Liver (tissue), 3 donors: ENCODE measurements around the gene UIMC1.
"Not testable (repeated sequence)": the region's sequence is repeated elsewhere in the genome, so short reads cannot be mapped to it uniquely, and the experiment has no call there.

ENCODE experiments used
- EGR1 ChIP-seq, 2 donors: IDR thresholded peaks; 2 replicates each; pipeline ENCODE4 v1.6.1; 2016 to 2018; ENCODE audit warnings: antibody characterized with exemption in 2 of 2, low read depth in 2 of 2
- RXRA ChIP-seq, 2 donors: IDR thresholded peaks; 2 replicates each; pipeline ENCODE4 v1.6.1; 2017 to 2018; ENCODE audit warnings: antibody characterized with exemption in 2 of 2, mild to moderate bottlenecking in 1 of 2
- TAF1 ChIP-seq: conservative IDR thresholded peaks from 2 replicates; pipeline ENCODE4 v1.6.1; 2016; ENCODE audit warnings: antibody characterized with exemption, mild to moderate bottlenecking
- TF ChIP-seq, protein P1 (sequence below): fragments of 150-350 bp; IDR thresholded peaks from 2 replicates; pipeline ENCODE4 v1.5.1; 2017; ENCODE audit warnings: improper control_type of control experiment, low read depth, low read length; ENCODE audit not compliant: missing input control
- TF ChIP-seq, protein P2 (sequence below): IDR thresholded peaks from 2 replicates; pipeline ENCODE4 v1.6.1; 2016; ENCODE audit warnings: antibody characterized with exemption
- donor health status: healthy.
- donor health status: healthy.

- TF ChIP-seq, protein P1, sequence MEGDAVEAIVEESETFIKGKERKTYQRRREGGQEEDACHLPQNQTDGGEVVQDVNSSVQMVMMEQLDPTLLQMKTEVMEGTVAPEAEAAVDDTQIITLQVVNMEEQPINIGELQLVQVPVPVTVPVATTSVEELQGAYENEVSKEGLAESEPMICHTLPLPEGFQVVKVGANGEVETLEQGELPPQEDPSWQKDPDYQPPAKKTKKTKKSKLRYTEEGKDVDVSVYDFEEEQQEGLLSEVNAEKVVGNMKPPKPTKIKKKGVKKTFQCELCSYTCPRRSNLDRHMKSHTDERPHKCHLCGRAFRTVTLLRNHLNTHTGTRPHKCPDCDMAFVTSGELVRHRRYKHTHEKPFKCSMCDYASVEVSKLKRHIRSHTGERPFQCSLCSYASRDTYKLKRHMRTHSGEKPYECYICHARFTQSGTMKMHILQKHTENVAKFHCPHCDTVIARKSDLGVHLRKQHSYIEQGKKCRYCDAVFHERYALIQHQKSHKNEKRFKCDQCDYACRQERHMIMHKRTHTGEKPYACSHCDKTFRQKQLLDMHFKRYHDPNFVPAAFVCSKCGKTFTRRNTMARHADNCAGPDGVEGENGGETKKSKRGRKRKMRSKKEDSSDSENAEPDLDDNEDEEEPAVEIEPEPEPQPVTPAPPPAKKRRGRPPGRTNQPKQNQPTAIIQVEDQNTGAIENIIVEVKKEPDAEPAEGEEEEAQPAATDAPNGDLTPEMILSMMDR, result not testable (repeated sequence)
- TF ChIP-seq RXRA (IDR thresholded peaks at IDR 0.05); TAF1; EGR1 (IDR thresholded peaks at IDR 0.05; ENCODE audit: low read depth in 2 of 2): not testable (repeated sequence)
- TF ChIP-seq, protein P2, sequence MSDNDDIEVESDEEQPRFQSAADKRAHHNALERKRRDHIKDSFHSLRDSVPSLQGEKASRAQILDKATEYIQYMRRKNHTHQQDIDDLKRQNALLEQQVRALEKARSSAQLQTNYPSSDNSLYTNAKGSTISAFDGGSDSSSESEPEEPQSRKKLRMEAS, result not testable (repeated sequence)
Observed at GRCh38 chr5:176983593-176983992, 23.0 kb downstream of the UIMC1 start.
